ENCODE data around the gene ANAPC13.

DNA sequence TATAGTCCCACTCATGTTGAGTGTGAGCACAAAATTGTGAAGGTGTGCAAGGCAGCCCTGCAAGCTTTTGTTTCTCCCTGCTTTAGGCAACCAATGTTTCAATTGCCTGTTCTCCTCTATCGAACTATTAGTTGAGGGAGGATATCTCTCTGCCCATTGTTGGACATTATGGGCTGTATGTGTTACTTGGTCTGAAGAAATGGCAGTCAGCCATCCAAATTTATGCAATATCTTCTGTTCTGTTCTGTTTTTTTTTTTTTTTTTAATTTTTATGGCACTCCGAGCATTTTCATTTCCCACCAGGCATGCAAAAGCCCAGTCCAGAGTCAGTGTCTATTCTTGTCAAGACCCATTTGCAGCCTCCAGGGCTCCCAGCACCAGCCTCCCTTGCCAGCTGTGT lies 44.0 kb downstream of the ANAPC13 start:
- TF ChIP-seq POLR2A (IDR thresholded peaks at IDR 0.05): no peak
- TF ChIP-seq, protein P1, sequence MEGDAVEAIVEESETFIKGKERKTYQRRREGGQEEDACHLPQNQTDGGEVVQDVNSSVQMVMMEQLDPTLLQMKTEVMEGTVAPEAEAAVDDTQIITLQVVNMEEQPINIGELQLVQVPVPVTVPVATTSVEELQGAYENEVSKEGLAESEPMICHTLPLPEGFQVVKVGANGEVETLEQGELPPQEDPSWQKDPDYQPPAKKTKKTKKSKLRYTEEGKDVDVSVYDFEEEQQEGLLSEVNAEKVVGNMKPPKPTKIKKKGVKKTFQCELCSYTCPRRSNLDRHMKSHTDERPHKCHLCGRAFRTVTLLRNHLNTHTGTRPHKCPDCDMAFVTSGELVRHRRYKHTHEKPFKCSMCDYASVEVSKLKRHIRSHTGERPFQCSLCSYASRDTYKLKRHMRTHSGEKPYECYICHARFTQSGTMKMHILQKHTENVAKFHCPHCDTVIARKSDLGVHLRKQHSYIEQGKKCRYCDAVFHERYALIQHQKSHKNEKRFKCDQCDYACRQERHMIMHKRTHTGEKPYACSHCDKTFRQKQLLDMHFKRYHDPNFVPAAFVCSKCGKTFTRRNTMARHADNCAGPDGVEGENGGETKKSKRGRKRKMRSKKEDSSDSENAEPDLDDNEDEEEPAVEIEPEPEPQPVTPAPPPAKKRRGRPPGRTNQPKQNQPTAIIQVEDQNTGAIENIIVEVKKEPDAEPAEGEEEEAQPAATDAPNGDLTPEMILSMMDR (IDR thresholded peaks at IDR 0.05): no peak
